HTERT RPE-1 (cell line): Measurements from ENCODE around the gene TAF3.

Source experiments
- in situ Hi-C: fragments of 300-500 bp; cut with MboI; formaldehyde crosslinking; loops from 4 replicates; pipeline ENCODE4 v1.14.3; 2020; ENCODE audit warnings: low sequenced_read_pairs

The TAF3 gene

GRCh38 chr10:7928536-7928935 is 110.2 kb downstream of the TAF3 start:
- in situ Hi-C loops: no loop called here

DNA sequence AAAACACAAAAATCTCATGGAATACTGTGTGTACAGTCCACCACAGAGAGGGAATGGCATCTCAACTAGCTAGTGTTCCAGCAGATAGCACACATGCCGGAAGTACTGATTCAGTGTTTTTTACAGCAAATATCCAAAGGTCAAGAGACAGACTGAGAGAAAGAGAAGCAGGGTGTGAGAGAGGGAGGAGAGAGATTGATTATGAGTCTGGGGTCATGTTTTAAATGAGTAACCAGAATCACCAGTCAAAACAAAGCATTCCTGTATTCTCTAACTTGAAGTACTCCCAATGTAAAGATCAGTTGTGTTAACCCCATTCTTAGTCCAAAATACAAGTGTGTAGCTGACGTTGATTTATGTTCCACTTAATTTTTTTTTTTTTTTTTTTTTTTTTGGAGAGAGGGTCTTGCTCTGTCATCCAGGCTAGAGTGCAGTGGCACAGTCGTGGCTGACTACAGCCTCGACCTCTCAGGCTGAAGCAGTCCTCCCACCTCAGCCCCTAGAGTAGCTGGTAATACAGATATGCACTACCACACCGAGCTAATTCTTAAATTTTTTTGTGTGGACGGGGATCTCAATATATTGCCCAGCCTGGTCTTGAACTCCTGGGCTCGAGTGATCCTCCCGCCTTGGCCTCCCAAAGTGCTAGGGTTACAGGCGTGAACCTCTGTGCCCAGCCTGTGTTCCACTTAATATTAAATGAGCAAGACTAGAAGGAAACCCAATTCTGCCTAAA is 114.2 kb downstream of the TAF3 start:
- in situ Hi-C loops: no loop called here

GRCh38 chr10:7933262-7933661 is 115.0 kb downstream of the TAF3 start:
- in situ Hi-C loops: no loop called here

DNA sequence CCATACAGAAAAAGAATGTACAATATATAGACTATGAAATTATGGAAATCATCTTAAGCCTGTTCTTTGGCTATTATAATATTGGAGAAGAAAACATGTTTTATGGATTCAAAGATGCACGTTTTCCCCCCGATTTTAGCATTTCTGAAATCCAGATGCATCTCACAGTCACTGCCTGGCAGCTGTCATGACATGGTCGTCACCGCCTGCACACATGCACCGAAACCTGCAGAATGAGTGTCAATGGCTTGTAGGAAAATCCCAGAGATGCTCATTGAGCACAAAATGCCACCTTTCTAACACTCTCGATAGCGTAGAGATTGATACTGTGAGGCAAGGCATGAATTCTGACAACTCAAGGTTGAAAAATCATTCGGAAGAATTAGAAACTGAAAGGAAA is 115.5 kb downstream of the TAF3 start:
- in situ Hi-C loops: no loop called here

GRCh38 chr10:7937315-7937945 is 119.1 kb downstream of the TAF3 start:
- in situ Hi-C loops: no loop called here

- in situ Hi-C loops: no loop called here
These were observed 123.3 kb downstream of the TAF3 start for GRCh38 chr10:7941576-7941975.

DNA sequence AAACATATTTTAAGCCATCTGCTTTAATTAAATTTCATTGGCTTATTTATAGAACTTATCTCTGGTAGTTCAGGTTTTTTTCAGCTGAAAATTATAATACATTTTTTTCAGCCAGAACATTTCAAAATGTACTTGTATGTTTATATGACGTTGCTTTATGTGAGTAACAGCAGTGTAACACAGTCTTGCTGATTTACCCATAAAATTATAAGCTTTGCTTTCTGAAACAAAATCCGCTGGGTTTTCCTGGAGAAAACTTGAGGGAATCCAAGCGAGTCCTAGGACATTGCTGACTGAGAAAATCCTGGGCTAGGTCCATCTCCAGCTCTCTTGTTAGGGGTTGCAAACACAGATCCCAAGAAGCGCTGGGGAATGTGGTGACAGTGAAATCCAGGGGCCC is 124.0 kb downstream of the TAF3 start:
- in situ Hi-C loops: no loop called here

DNA sequence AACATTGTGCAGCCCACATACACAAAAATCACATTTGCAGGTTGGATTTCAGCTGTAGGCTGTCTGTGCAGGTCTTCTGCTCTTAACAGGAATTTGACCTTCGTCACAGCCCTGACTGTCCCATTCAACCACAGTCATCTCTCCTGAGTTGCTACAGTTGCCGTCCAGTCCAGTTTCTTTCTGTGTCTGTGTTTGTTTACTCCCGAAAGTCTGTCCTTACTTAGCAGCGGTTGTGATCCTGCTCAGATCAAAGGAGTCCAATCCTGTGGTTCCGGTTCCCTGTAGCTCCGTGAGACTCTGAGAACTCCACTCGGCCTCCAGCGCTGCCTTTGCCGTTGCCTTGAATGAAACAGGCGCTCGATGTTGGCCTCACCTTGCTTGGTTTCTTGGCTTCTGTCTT is 124.6 kb downstream of the TAF3 start:
- in situ Hi-C loops: no loop called here

- in situ Hi-C loops: no loop called here
These were observed 125.8 kb downstream of the TAF3 start for GRCh38 chr10:7944215-7944480.

- in situ Hi-C loops: no loop called here
These were observed 126.2 kb downstream of the TAF3 start for GRCh38 chr10:7944537-7944936.

- in situ Hi-C loops: no loop called here
These were observed 126.7 kb downstream of the TAF3 start for GRCh38 chr10:7945034-7945433.

- in situ Hi-C loops: no loop called here
These were observed 127.3 kb downstream of the TAF3 start for GRCh38 chr10:7945469-7946187.

DNA sequence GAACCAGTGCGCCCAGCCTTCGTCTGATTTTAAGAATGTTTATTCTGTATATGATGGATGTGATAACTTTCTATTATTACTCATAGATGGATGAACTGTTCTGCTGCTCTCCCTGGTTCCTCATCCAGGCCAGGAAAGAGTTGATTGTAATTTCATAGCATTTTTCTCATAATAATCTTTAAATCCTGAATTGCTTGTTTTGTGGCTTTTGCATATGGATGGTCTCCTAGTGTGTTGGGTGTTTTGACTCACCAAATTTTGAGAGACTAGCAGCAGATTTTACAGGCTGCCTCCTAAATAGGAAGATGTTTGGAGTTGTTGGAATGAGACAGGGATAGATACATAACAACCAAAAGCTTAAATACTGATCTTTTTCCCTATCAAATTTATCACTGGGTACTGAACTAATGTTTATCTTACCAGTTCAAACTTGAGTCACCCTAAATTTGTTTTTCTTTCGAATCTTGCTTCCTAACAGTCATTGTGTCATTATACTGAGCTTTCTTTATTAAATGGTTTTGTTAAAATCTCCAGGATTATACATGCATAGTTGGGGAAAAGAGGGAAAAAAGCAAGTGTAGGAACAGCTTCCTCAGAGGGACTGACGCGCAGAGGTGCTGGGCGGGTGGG is 130.2 kb downstream of the TAF3 start:
- in situ Hi-C loops: no loop called here

DNA sequence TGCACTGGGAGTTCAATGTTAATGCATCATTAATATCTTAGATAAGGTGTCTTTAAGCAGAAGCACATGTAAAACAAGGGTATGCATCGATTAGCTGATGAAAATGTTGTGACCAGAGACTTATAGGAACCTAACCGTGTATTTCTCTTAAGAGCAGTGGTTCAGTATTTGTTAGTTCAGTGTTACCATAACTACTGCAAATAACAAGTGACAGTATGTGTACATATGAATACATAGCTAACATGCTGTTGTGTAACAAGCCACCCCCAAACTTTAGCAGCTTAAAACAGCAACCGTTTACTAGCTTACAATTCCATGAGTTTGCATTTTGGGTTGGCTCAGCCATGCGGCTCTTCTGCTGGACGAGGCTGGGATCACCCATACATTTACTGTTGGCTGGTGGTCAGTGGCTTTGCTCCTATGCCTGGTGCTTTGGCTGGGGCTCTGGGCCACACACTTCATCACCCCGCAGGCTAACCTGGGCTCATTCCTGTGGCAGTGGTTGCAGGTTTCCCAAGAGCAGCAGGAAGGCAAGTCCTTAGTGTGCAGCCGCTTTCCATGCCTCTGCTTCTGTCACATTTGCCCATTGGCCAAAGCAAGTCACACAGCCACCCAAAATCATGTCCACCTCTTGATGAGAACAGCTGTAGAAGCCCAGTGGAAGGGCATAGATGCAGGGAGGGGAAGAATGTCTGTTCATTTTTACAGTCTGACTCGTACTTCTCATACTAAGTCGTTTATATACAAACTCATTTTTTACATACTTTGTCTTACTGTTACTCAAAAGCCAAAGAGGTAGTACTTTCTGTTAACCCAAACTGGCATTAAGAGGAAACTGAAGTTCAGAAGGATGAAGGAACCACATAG is 132.9 kb downstream of the TAF3 start:
- in situ Hi-C loops: no loop called here

- in situ Hi-C loops: no loop called here
These were observed 134.0 kb downstream of the TAF3 start for GRCh38 chr10:7952266-7952665.

DNA sequence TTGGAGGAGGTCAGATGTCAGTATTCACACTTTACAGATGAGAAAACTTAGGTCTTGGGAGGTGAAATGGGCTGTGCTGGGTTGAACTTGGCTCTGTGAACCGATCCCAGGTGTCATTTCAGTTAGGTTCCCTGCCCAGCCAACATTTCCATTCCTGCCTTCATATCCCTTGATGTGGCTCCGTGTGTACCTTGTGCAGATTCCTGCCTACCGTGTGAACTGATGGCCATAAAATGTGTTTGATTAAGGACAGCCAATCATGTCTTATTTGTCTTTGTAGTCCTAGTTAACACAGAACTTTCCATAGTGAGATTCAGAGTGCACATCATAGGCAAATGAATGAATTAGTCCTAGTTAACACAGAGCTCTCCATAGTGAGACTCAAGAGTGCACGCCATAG is 135.1 kb downstream of the TAF3 start:
- in situ Hi-C loops: no loop called here

DNA sequence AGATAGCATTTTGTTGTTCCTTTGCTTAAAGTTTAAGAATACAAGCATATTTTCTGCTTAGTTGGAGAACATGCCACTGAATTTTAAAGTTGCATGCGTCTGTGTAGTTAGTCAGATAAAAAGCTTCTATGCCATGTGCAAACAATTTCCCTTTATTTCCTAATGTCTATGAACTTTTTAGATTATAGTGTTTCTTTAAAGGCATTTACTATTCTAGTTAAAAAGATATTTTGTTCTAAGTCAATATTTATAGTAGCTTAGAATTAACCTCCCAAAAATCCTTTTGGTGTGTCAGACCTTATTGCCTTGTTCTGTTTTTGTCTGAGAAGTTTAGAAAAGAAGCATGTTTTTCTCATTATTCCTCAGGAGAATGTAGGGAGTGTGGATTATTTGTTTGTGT is 137.1 kb downstream of the TAF3 start:
- in situ Hi-C loops: no loop called here

- in situ Hi-C loops: no loop called here
These were observed 138.2 kb downstream of the TAF3 start for GRCh38 chr10:7956508-7956907.

DNA sequence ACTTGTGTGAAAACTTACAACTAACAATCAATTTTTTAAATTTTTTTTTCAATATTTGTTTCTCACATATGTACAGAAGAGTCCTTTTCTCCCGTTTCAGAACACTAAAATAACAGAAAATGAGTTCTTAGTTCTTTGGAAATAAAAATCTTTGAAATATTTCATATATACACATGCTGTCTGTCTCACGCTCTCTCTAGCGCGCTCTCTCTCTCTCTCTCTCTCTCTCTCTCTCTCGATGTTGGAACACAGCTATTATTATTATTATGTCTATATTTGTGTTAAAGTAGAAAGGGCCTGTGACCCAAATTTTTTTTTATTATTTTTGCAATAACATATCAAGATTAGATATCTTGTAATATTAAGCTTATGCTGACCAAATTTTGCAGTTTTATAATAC is 139.3 kb downstream of the TAF3 start:
- in situ Hi-C loops: no loop called here

- in situ Hi-C loops: no loop called here
These were observed 140.1 kb downstream of the TAF3 start for GRCh38 chr10:7958442-7958841.

- in situ Hi-C loops: no loop called here
These were observed 141.8 kb downstream of the TAF3 start for GRCh38 chr10:7960108-7960507.
